WERI-Rb-1 (cell line): Measurements from ENCODE around the gene NT5DC4.

Experiments
- DNase-seq: peaks from one replicate; pipeline ENCODE4 v3.0.0-alpha.2; 2020
- H3K27ac ChIP-seq: fragments of 250-450 bp; sonication (Bioruptor Pico); 2 replicates; pipeline ENCODE4 v1.5.1; 2020; ENCODE audit warnings: mild to moderate bottlenecking, moderate library complexity
- H3K27me3 ChIP-seq: fragments of 250-450 bp; sonication (Bioruptor Pico); 2 replicates; pipeline ENCODE4 v1.5.1; 2021; ENCODE audit warnings: mild to moderate bottlenecking, low read depth, moderate library complexity; ENCODE audit not compliant: insufficient read depth, severe bottlenecking
- H3K36me3 ChIP-seq: fragments of 250-450 bp; sonication (Bioruptor Pico); 2 replicates; pipeline ENCODE4 v1.5.1; 2020; ENCODE audit warnings: mild to moderate bottlenecking, moderate library complexity
- H3K4me3 ChIP-seq: 2 replicates; pipeline ENCODE4 v1.5.1; 2011; ENCODE audit warnings: low read depth, mild to moderate bottlenecking, control low read depth, low read length
- H3K9me3 ChIP-seq: fragments of 250-450 bp; sonication (Bioruptor Pico); 2 replicates; pipeline ENCODE4 v1.5.1; 2021; ENCODE audit warnings: mild to moderate bottlenecking, moderate library complexity; ENCODE audit not compliant: severe bottlenecking
- CTCF ChIP-seq: IDR thresholded peaks from 2 replicates; pipeline ENCODE4 v1.5.1; 2011; ENCODE audit warnings: low read depth, mild to moderate bottlenecking, control low read depth, inconsistent platforms, low read length

The NT5DC4 gene

DNA sequence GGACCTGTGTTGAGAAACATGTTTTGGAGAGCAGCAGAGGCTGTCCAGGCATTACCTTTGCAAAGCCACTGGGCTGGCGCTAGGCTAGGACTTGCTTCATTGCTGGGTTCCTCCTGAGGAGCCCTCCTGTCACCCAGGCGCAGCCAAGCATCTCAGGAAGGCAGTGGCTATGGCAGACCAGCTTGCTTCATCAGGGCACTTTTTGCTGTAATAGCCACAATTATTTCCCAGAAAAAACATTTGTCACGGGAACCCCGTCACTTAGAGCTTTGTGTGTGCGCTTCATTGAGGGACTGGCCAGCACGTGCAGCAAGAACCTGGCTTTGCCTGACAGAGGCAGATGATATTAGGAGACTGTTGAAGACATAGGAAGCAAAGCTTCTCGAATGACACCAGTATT lies 38.7 kb upstream of the NT5DC4 start:
- no peak overlapping the region for H3K27ac ChIP-seq
- no peaks in the 10 kb centered on the region for H3K27me3 ChIP-seq
- no peaks in the 10 kb centered on the region for H3K9me3 ChIP-seq
- H3K4me3 ChIP-seq = no peak overlapping the region
- no peak for TF ChIP-seq CTCF
- H3K36me3 ChIP-seq = no peaks in the 10 kb centered on the region
- no peak for DNase-seq

DNA sequence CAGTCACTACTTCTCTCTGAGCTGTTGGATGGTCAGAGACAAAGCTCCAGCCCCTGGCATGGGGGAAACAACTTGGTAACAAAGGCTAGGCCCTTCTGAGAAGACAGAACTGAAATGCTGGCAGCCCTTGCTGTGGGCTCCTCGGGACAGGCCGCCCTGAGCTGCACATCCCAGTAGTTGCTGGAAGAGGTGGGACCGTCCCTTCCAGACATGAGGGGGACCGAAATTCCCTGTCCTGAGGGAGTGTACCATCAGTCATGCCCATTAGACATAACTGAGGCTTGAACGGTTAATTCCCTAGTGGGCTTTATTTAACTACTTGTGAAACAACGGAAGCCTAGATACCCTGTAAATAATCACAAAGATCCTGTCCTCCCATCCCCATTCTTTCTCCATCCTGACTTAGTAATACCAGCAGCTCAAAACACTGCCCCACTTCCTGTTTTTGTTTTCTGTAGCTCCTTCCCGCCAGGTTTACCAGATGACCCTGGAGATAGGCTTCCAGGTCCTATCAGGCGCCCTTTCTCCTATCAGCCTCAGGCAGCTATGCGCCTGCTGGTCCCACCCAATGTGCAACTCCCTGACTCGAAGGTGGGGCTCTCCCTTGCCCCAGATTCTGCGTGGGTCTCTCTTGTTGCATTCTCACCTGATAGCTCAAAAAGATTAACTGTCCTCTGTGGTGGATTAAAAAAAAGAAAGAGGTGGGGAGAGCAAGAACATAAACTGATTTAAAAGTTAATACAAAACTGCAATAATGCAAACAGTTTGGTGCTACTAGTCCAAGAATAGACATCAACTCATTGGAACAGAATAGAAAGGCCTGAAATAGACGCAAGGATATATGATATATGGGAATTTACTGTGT lies 37.0 kb upstream of the NT5DC4 start:
- H3K4me3 ChIP-seq = no peak overlapping the region
- H3K27ac ChIP-seq = no peak overlapping the region
- H3K9me3 ChIP-seq = no peaks in the 10 kb centered on the region
- no peaks in the 10 kb centered on the region for H3K27me3 ChIP-seq
- no peaks in the 10 kb centered on the region for H3K36me3 ChIP-seq
- no peak for DNase-seq
- TF ChIP-seq CTCF = no peak

DNA sequence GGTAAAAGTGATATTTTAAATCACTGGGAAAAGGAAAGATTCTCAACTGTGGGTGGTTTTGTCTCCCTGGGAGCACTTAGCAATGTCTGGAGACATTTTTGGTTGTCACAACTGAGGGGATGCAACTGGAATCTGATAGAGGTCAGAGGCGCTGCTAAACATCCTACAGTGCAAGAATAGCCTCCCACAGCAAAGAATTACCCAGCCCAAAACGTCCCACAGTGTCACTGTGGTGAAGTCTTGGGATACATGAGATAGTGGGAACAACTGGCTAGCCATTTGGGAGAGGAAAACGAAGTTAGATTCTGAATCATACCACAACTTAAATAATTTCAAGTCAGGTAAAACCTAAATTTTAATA lies 36.4 kb upstream of the NT5DC4 start:
- H3K27ac ChIP-seq = no peak overlapping the region
- TF ChIP-seq CTCF = no peak
- no peaks in the 10 kb centered on the region for H3K36me3 ChIP-seq
- H3K4me3 ChIP-seq = no peak overlapping the region
- no peaks in the 10 kb centered on the region for H3K27me3 ChIP-seq
- DNase-seq = no peak
- H3K9me3 ChIP-seq = no peaks in the 10 kb centered on the region

DNA sequence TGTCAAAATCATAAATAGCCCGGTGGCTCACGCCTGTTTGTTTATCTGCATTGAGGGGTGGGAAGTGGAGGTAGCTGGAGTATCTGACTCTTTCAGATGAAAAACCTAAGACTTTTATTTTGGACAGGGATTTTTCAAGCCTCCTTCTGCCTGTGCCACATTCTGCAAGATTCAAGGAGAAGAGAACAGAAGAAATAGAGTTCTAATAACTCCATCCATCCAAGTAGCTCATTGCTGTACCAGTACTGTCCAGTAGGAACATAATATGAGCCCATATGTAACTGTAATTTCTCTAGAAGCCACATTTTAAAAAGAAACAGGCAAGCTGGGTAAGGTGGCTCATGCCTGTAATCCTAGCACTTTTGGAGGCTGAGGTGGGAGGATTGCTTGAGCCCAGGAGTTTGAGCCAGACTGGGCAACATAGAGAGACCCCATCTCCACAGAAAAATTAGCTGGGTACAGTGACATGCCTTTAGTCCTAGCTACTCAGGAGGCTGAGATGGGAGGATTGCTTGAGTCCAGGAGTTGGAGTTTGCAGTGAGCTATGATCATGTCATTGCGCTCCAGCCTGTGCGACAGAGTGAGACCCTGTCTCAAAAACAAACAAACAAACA lies 35.4 kb upstream of the NT5DC4 start:
- Histone ChIP-seq H3K9me3 (no peaks in the 10 kb centered on the region), H3K27me3 (no peaks in the 10 kb centered on the region), H3K4me3 (no peak overlapping the region), H3K36me3 (no peaks in the 10 kb centered on the region), H3K27ac (no peak overlapping the region)
- DNase-seq = no peak
- no peak for TF ChIP-seq CTCF

GRCh38 chr2:112686348-112687217 lies 34.2 kb upstream of the NT5DC4 start:
- Histone ChIP-seq H3K4me3 (no peak overlapping the region), H3K36me3 (no peaks in the 10 kb centered on the region), H3K9me3 (no peaks in the 10 kb centered on the region), H3K27ac (no peak overlapping the region), H3K27me3 (no peaks in the 10 kb centered on the region)
- no peak for TF ChIP-seq CTCF
- DNase-seq = no peak
